ENCODE measurements around the gene PRKCE.

PRKCE gene

GRCh38 chr2:45651415-45652089, at the start of gene PRKCE:
TSS of gene PRKCE (plus strand) at chr2:45651675.
- Histone ChIP-seq H3K9me3 (ENCODE audit: control insufficient read depth in 2 of 2, low read length in 2 of 2) (no peaks in the 10 kb centered on the region), H3K4me3 (ENCODE audit: low read length in 2 of 2) (peak within 1 kb of the TSS; percentile 79 to 88), H3K4me1 (ENCODE audit: control insufficient read depth in 2 of 2, insufficient read depth in 2 of 2, low read length in 2 of 2) (peaks cover 17% of the 10 kb centered on the region in 2 donors), H3K36me3 (ENCODE audit: control insufficient read depth in 2 of 2, insufficient read depth in 2 of 2, low read length in 2 of 2) (no peaks in the 10 kb centered on the region), H3K27me3 (ENCODE audit: control insufficient read depth in 2 of 2, insufficient read depth in 2 of 2, low read length in 2 of 2) (no peaks in the 10 kb centered on the region), H3K27ac (ENCODE audit: low read depth in 2 of 2, low read length in 2 of 2) (peak within 1 kb of the TSS; percentile 97), H3K9ac (ENCODE audit: low read depth in 1 of 2, low read length in 2 of 2) (peak within 1 kb of the TSS; percentile 92 to 94)

GRCh38 chr2:45602624-45603023, 48.9 kb upstream of the PRKCE start:
- no peak overlapping the region for H3K4me3 ChIP-seq (ENCODE audit: low read length in 2 of 2)
- H3K27me3 ChIP-seq (ENCODE audit: control insufficient read depth in 2 of 2, insufficient read depth in 2 of 2, low read length in 2 of 2), result no peaks in the 10 kb centered on the region
- H3K36me3 ChIP-seq (ENCODE audit: control insufficient read depth in 2 of 2, insufficient read depth in 2 of 2, low read length in 2 of 2), result peaks cover 43 to 45% of the 10 kb centered on the region in 2 donors
- H3K9ac ChIP-seq (ENCODE audit: low read depth in 1 of 2, low read length in 2 of 2), result no peak overlapping the region
- no peaks in the 10 kb centered on the region for H3K9me3 ChIP-seq (ENCODE audit: control insufficient read depth in 2 of 2, low read length in 2 of 2)
- H3K4me1 ChIP-seq (ENCODE audit: control insufficient read depth in 2 of 2, insufficient read depth in 2 of 2, low read length in 2 of 2), result no peaks in the 10 kb centered on the region
- H3K27ac ChIP-seq (ENCODE audit: low read depth in 2 of 2, low read length in 2 of 2), result no peak overlapping the region

DNA sequence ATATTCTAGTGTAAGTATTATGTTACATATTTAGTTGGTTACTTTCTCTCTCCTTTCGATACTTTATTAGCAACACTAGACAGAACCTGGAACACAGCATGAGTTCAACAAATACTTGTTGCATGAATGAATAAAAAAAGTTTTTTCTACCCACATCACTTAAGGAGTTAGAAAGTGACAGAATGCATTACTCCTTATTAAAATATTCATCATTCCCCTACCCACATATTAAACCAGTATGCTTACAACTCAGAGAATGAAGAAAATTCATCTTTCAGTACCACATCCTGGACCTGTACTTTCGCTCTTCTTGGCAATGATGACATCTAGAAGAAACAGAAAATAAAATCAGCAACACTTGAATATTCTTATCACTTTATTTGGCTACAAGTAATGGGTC, 46.4 kb upstream of the PRKCE start:
- H3K36me3 ChIP-seq (ENCODE audit: control insufficient read depth in 2 of 2, insufficient read depth in 2 of 2, low read length in 2 of 2), result peaks cover 23 to 28% of the 10 kb centered on the region in 2 donors
- no peak overlapping the region for H3K4me3 ChIP-seq (ENCODE audit: low read length in 2 of 2)
- H3K9me3 ChIP-seq (ENCODE audit: control insufficient read depth in 2 of 2, low read length in 2 of 2), result no peaks in the 10 kb centered on the region
- no peak overlapping the region for H3K9ac ChIP-seq (ENCODE audit: low read depth in 1 of 2, low read length in 2 of 2)
- peaks cover 1 to 4% of the 10 kb centered on the region in 2 donors for H3K4me1 ChIP-seq (ENCODE audit: control insufficient read depth in 2 of 2, insufficient read depth in 2 of 2, low read length in 2 of 2)
- H3K27ac ChIP-seq (ENCODE audit: low read depth in 2 of 2, low read length in 2 of 2), result no peak overlapping the region
- H3K27me3 ChIP-seq (ENCODE audit: control insufficient read depth in 2 of 2, insufficient read depth in 2 of 2, low read length in 2 of 2), result no peaks in the 10 kb centered on the region

- peaks cover 11 to 14% of the 10 kb centered on the region in 2 donors for H3K36me3 ChIP-seq (ENCODE audit: control insufficient read depth in 2 of 2, insufficient read depth in 2 of 2, low read length in 2 of 2)
- peaks cover 4 to 11% of the 10 kb centered on the region in 2 donors for H3K4me1 ChIP-seq (ENCODE audit: control insufficient read depth in 2 of 2, insufficient read depth in 2 of 2, low read length in 2 of 2)
- H3K27me3 ChIP-seq (ENCODE audit: control insufficient read depth in 2 of 2, insufficient read depth in 2 of 2, low read length in 2 of 2), result no peaks in the 10 kb centered on the region
- no peak overlapping the region for H3K27ac ChIP-seq (ENCODE audit: low read depth in 2 of 2, low read length in 2 of 2)
- H3K4me3 ChIP-seq (ENCODE audit: low read length in 2 of 2), result no peak overlapping the region
- no peak overlapping the region for H3K9ac ChIP-seq (ENCODE audit: low read depth in 1 of 2, low read length in 2 of 2)
- no peaks in the 10 kb centered on the region for H3K9me3 ChIP-seq (ENCODE audit: control insufficient read depth in 2 of 2, low read length in 2 of 2)
Observed at GRCh38 chr2:45606796-45607195, 44.7 kb upstream of the PRKCE start.

- H3K4me3 ChIP-seq (ENCODE audit: low read length in 2 of 2), result no peak overlapping the region
- H3K9me3 ChIP-seq (ENCODE audit: control insufficient read depth in 2 of 2, low read length in 2 of 2), result no peaks in the 10 kb centered on the region
- H3K27ac ChIP-seq (ENCODE audit: low read depth in 2 of 2, low read length in 2 of 2), result no peak overlapping the region
- no peaks in the 10 kb centered on the region for H3K27me3 ChIP-seq (ENCODE audit: control insufficient read depth in 2 of 2, insufficient read depth in 2 of 2, low read length in 2 of 2)
- H3K36me3 ChIP-seq (ENCODE audit: control insufficient read depth in 2 of 2, insufficient read depth in 2 of 2, low read length in 2 of 2), result peaks cover 10 to 11% of the 10 kb centered on the region in 2 donors
- H3K4me1 ChIP-seq (ENCODE audit: control insufficient read depth in 2 of 2, insufficient read depth in 2 of 2, low read length in 2 of 2), result peaks cover 4 to 11% of the 10 kb centered on the region in 2 donors
- no peak overlapping the region for H3K9ac ChIP-seq (ENCODE audit: low read depth in 1 of 2, low read length in 2 of 2)
Observed at GRCh38 chr2:45607701-45608100, 43.8 kb upstream of the PRKCE start.

DNA sequence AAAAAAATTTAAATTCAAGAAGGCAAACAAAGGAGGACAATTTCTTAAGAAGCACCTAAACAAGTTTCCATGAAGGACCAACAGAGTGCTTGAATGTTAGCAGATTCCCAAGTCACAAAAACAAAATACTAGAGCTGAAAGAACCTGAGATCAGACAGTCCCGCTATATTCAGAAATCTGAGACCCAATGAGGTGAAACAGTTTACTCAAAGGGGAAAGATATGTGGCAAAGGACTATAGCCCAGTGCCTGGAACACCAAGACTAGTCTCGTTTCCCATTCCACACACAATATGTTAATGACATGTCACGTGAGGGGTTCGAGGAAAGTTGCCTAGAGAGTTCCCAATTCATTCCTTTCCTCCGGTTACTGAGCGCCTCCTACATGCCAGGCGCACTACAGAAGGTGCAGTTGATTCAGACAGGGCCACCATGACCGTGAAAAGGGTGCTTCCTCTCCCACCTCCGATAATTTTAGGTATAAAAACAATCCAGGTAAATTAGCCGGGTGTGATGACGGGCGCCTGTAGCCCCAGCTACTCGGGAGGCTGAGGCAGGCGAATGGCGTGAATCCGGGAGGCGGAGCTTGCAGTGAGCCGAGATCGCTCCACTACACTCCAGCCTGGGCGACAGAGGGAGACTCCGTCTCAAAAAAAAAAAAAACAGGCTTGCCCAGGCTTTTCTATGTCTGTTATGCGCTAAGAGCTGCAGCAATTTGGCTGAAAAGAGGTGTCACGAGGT, 41.0 kb upstream of the PRKCE start:
- no peaks in the 10 kb centered on the region for H3K27me3 ChIP-seq (ENCODE audit: control insufficient read depth in 2 of 2, insufficient read depth in 2 of 2, low read length in 2 of 2)
- no peaks in the 10 kb centered on the region for H3K36me3 ChIP-seq (ENCODE audit: control insufficient read depth in 2 of 2, insufficient read depth in 2 of 2, low read length in 2 of 2)
- no peaks in the 10 kb centered on the region for H3K9me3 ChIP-seq (ENCODE audit: control insufficient read depth in 2 of 2, low read length in 2 of 2)
- peak overlapping the region; percentile 81 to 86 for H3K27ac ChIP-seq (ENCODE audit: low read depth in 2 of 2, low read length in 2 of 2)
- H3K4me1 ChIP-seq (ENCODE audit: control insufficient read depth in 2 of 2, insufficient read depth in 2 of 2, low read length in 2 of 2), result peaks cover 4 to 11% of the 10 kb centered on the region in 2 donors
- peak overlapping the region; percentile 67 to 96 for H3K4me3 ChIP-seq (ENCODE audit: low read length in 2 of 2)
- H3K9ac ChIP-seq (ENCODE audit: low read depth in 1 of 2, low read length in 2 of 2), result peak overlapping the region; percentile 79 to 82

DNA sequence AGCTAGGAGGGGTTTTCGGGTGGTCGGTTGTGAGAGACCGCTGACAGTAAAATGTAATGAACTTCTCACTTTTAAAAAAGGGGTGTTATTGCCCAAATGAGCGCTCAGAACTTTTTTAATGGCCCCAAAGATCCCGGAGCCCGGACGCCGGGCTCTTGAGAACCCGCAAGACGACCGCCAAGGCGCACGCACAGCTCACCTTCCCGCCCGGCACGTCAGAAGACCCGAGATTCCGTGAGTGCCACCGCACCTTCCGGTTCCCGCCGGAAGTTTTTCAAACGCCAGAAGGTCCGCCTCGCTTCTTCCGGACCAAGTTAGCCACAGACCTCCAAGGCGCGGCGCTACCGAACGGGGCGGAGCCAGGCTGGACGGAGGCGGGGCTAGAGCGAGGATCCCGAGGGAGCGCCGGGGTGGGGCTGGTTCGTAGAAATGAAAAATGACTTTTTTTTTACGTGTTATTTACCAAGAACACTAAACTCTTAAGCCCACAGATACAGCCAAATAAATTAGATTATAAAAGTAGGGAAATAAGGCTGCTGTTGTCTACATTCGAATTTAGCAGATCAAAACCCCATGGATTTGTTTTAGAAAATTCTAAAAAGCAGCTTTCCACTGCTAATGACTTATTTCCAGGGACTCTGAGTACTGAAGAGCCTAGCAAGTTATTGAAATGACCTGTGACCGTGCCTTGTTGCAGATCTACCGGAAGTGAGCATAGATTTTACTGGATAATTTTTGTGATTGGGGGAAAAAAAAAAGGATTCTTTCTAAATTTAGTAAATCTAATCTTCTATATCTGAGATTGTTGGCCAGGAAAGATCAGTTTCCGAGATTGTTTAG, 40.2 kb upstream of the PRKCE start, which contains the start of gene SRBD1:
Gene SRBD1 (minus strand): TSS at position 248 of the 840 bp plus-strand sequence. CDS start 5,826 bp downstream, outside the sequence.
- H3K27ac ChIP-seq (ENCODE audit: low read depth in 2 of 2, low read length in 2 of 2), result peak within 1 kb of the TSS; percentile 81 to 86
- peak within 1 kb of the TSS; percentile 79 to 82 for H3K9ac ChIP-seq (ENCODE audit: low read depth in 1 of 2, low read length in 2 of 2)
- no peaks in the 10 kb centered on the region for H3K9me3 ChIP-seq (ENCODE audit: control insufficient read depth in 2 of 2, low read length in 2 of 2)
- H3K4me3 ChIP-seq (ENCODE audit: low read length in 2 of 2), result peak within 1 kb of the TSS; percentile 67 to 96
- peaks cover 4 to 11% of the 10 kb centered on the region in 2 donors for H3K4me1 ChIP-seq (ENCODE audit: control insufficient read depth in 2 of 2, insufficient read depth in 2 of 2, low read length in 2 of 2)
- no peaks in the 10 kb centered on the region for H3K36me3 ChIP-seq (ENCODE audit: control insufficient read depth in 2 of 2, insufficient read depth in 2 of 2, low read length in 2 of 2)
- H3K27me3 ChIP-seq (ENCODE audit: control insufficient read depth in 2 of 2, insufficient read depth in 2 of 2, low read length in 2 of 2), result no peaks in the 10 kb centered on the region

DNA sequence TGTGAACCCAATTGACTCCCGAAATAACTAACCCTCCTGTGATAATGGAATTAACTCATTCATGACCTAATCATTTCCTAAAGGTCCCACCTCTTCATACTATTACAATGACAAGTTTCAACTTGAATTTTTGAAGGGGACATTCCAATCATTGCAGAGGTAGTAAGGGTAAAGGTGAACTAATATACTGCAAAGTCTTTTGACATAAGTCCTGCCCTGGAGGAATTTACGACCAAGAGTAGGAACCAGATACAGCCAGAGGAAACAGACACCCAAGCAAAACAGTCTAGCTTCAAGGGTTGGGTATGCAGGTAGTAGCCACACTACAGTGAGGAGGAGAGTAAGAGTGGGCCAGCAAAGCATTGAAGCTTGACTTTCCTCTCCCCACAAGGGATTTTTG, 39.2 kb upstream of the PRKCE start:
- no peaks in the 10 kb centered on the region for H3K27me3 ChIP-seq (ENCODE audit: control insufficient read depth in 2 of 2, insufficient read depth in 2 of 2, low read length in 2 of 2)
- H3K4me3 ChIP-seq (ENCODE audit: low read length in 2 of 2), result no peak overlapping the region
- H3K9ac ChIP-seq (ENCODE audit: low read depth in 1 of 2, low read length in 2 of 2), result no peak overlapping the region
- no peak overlapping the region for H3K27ac ChIP-seq (ENCODE audit: low read depth in 2 of 2, low read length in 2 of 2)
- H3K9me3 ChIP-seq (ENCODE audit: control insufficient read depth in 2 of 2, low read length in 2 of 2), result no peaks in the 10 kb centered on the region
- no peaks in the 10 kb centered on the region for H3K36me3 ChIP-seq (ENCODE audit: control insufficient read depth in 2 of 2, insufficient read depth in 2 of 2, low read length in 2 of 2)
- H3K4me1 ChIP-seq (ENCODE audit: control insufficient read depth in 2 of 2, insufficient read depth in 2 of 2, low read length in 2 of 2), result peaks cover 4 to 11% of the 10 kb centered on the region in 2 donors

GRCh38 chr2:45612731-45613130, 38.7 kb upstream of the PRKCE start:
- no peaks in the 10 kb centered on the region for H3K36me3 ChIP-seq (ENCODE audit: control insufficient read depth in 2 of 2, insufficient read depth in 2 of 2, low read length in 2 of 2)

More at GRCh38 chr2:45612731-45613130, 38.7 kb upstream of the PRKCE start:
- Histone ChIP-seq H3K4me1 (ENCODE audit: control insufficient read depth in 2 of 2, insufficient read depth in 2 of 2, low read length in 2 of 2) (peaks cover 4 to 11% of the 10 kb centered on the region in 2 donors), H3K9me3 (ENCODE audit: control insufficient read depth in 2 of 2, low read length in 2 of 2) (no peaks in the 10 kb centered on the region), H3K4me3 (ENCODE audit: low read length in 2 of 2) (no peak overlapping the region), H3K9ac (ENCODE audit: low read depth in 1 of 2, low read length in 2 of 2) (no peak overlapping the region), H3K27ac (ENCODE audit: low read depth in 2 of 2, low read length in 2 of 2) (no peak overlapping the region), H3K27me3 (ENCODE audit: control insufficient read depth in 2 of 2, insufficient read depth in 2 of 2, low read length in 2 of 2) (no peaks in the 10 kb centered on the region)
